Neural cell (in vitro differentiated cells): ENCODE data around the gene PSMG3. TPM values are rescaled to one million over a fixed set of nuclear protein-coding genes. Genes with fewer than 3 reads are reported as not detected.

ENCODE experiments used
- H2AFZ ChIP-seq: fragments of 200-600, 300-800 bp; sonication (generic), shearing (Covaris generic); 2 replicates; pipeline ENCODE4 v1.6.0; 2014; ENCODE audit warnings: low read depth, mild to moderate bottlenecking, antibody characterized with exemption, low read length, moderate library complexity
- H3F3A ChIP-seq: fragments of 200-600 bp; shearing (Covaris generic); 2 replicates; pipeline ENCODE4 v1.6.1; 2016; ENCODE audit warnings: mild to moderate bottlenecking, moderate library complexity, mixed read lengths, antibody characterized with exemption, low read length; ENCODE audit not compliant: insufficient read depth, poor library complexity, severe bottlenecking
- H3K27ac ChIP-seq: fragments of 200-600, 300-800 bp; sonication (generic), shearing (Covaris generic); 2 replicates; pipeline ENCODE4 v1.5.1; 2014; ENCODE audit warnings: mild to moderate bottlenecking, low read length, moderate library complexity
- H3K27me3 ChIP-seq: fragments of 300-800, 200-600 bp; sonication (generic), shearing (Covaris generic); 2 replicates; pipeline ENCODE4 v1.6.0; 2014; ENCODE audit warnings: mild to moderate bottlenecking, low read depth, low read length, moderate library complexity; ENCODE audit not compliant: insufficient read depth
- H3K36me3 ChIP-seq: fragments of 300-800, 200-600 bp; sonication (generic), shearing (Covaris generic); 2 replicates; pipeline ENCODE4 v1.5.1; 2014; ENCODE audit warnings: mild to moderate bottlenecking, antibody characterized with exemption, low read length, moderate library complexity; ENCODE audit not compliant: insufficient read depth
- H3K4me2 ChIP-seq: fragments of 300-800, 200-600 bp; sonication (generic), shearing (Covaris generic); 2 replicates; pipeline ENCODE4 v1.6.0; 2014; ENCODE audit warnings: mild to moderate bottlenecking, low read length
- H3K4me3 ChIP-seq: fragments of 300-800, 200-600 bp; sonication (generic), shearing (Covaris generic); 2 replicates; pipeline ENCODE4 v1.5.1; 2014; ENCODE audit warnings: mild to moderate bottlenecking, low read length, moderate library complexity
- H3K79me2 ChIP-seq: fragments of 200-600 bp; shearing (Covaris generic); replicated peaks from 2 replicates; pipeline ENCODE4 v1.6.0; 2014; ENCODE audit warnings: mild to moderate bottlenecking, low read length, moderate library complexity; ENCODE audit not compliant: insufficient read depth
- H3K9ac ChIP-seq: fragments of 300-800, 200-600 bp; sonication (generic), shearing (Covaris generic); 2 replicates; pipeline ENCODE4 v1.6.1; 2016; ENCODE audit warnings: mild to moderate bottlenecking, low read length, mixed read lengths
- H3K9me2 ChIP-seq: fragments of 200-600 bp; shearing (Covaris generic); 2 replicates; pipeline ENCODE4 v1.6.1; 2016; ENCODE audit warnings: mild to moderate bottlenecking, low read length, mixed read lengths; ENCODE audit not compliant: insufficient read depth
- H3K9me3 ChIP-seq: fragments of 200-600, 300-800 bp; sonication (generic), shearing (Covaris generic); 2 replicates; pipeline ENCODE4 v1.6.1; 2016; ENCODE audit warnings: mild to moderate bottlenecking, mixed run types, low read length, moderate library complexity, mixed read lengths
- H4K20me1 ChIP-seq: fragments of 200-600 bp; shearing (Covaris generic); 2 replicates; pipeline ENCODE4 v1.6.1; 2016; ENCODE audit warnings: mild to moderate bottlenecking, mixed run types; ENCODE audit not compliant: insufficient read depth
- EP300 ChIP-seq: fragments of 450-650 bp; conservative IDR thresholded peaks from 2 replicates; pipeline ENCODE4 v1.6.1; 2014; ENCODE audit warnings: antibody characterized with exemption, mild to moderate bottlenecking, moderate library complexity; ENCODE audit not compliant: poor library complexity, severe bottlenecking
- EZH2 ChIP-seq: fragments of 200-600, 300-800 bp; shearing (Covaris generic), sonication (generic); IDR thresholded peaks from 2 replicates; pipeline ENCODE4 v1.6.1; 2014; ENCODE audit warnings: antibody characterized with exemption, low read length, borderline replicate concordance, mild to moderate bottlenecking; ENCODE audit not compliant: insufficient read depth, poor library complexity, severe bottlenecking
- MXI1 ChIP-seq: fragments of 450-650 bp; conservative IDR thresholded peaks from 2 replicates; pipeline ENCODE4 v1.6.1; 2014; ENCODE audit warnings: antibody characterized with exemption, mild to moderate bottlenecking; ENCODE audit not compliant: poor library complexity, severe bottlenecking
- POLR2AphosphoS5 ChIP-seq: IDR thresholded peaks from 2 replicates; pipeline ENCODE4 v1.6.1; 2012
- RAD21 ChIP-seq: fragments of 450-650 bp; conservative IDR thresholded peaks from 2 replicates; pipeline ENCODE4 v1.6.1; 2014; ENCODE audit warnings: antibody characterized with exemption, mild to moderate bottlenecking, moderate library complexity
- REST ChIP-seq: IDR thresholded peaks from 2 replicates; pipeline ENCODE4 v1.6.1; 2012; ENCODE audit warnings: borderline replicate concordance
- SMC3 ChIP-seq: fragments of 450-650 bp; conservative IDR thresholded peaks from 2 replicates; pipeline ENCODE4 v1.6.1; 2014; ENCODE audit warnings: antibody characterized with exemption, mild to moderate bottlenecking, moderate library complexity; ENCODE audit not compliant: poor library complexity
- TAF1 ChIP-seq: IDR thresholded peaks from 2 replicates; pipeline ENCODE4 v1.6.1; 2012; ENCODE audit warnings: low read depth
- polyA plus RNA-seq: library from polyadenylated mRNA; depleted of rRNA; stranded (reverse); fragments of >200 nt; gene quantifications from 2 replicates; pipeline ENCODE4 v1.2.3, GENCODE V29; 2014
- TF ChIP-seq, protein P1 (sequence below): fragments of 450-650 bp; IDR thresholded peaks from 2 replicates; pipeline ENCODE4 v1.5.1; 2014; ENCODE audit warnings: antibody characterized with exemption, mild to moderate bottlenecking, moderate library complexity; ENCODE audit not compliant: poor library complexity, severe bottlenecking

PSMG3 gene
- polyA plus RNA-seq, 1 donor from 2014 or later, result 50.6 TPM

- TF ChIP-seq MXI1 (no peak), EP300 (no peak), RAD21 (no peak), REST (no peak), EZH2 (no peak), POLR2AphosphoS5 (no peak), SMC3 (no peak), TAF1 (no peak)
- TF ChIP-seq, protein P1, sequence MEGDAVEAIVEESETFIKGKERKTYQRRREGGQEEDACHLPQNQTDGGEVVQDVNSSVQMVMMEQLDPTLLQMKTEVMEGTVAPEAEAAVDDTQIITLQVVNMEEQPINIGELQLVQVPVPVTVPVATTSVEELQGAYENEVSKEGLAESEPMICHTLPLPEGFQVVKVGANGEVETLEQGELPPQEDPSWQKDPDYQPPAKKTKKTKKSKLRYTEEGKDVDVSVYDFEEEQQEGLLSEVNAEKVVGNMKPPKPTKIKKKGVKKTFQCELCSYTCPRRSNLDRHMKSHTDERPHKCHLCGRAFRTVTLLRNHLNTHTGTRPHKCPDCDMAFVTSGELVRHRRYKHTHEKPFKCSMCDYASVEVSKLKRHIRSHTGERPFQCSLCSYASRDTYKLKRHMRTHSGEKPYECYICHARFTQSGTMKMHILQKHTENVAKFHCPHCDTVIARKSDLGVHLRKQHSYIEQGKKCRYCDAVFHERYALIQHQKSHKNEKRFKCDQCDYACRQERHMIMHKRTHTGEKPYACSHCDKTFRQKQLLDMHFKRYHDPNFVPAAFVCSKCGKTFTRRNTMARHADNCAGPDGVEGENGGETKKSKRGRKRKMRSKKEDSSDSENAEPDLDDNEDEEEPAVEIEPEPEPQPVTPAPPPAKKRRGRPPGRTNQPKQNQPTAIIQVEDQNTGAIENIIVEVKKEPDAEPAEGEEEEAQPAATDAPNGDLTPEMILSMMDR, result no peak
- Histone ChIP-seq H3K4me3 (no peak overlapping the region), H3K9me3 (no peaks in the 10 kb centered on the region), H4K20me1 (no peaks in the 10 kb centered on the region), H3K9ac (no peak overlapping the region), H3K36me3 (no peaks in the 10 kb centered on the region), H3K9me2 (no peaks in the 10 kb centered on the region), H3K79me2 (peaks cover 13% of the 10 kb centered on the region), H2AFZ (no peak overlapping the region), H3K4me2 (no peak overlapping the region), H3F3A (no peaks in the 10 kb centered on the region), H3K27me3 (no peaks in the 10 kb centered on the region), H3K27ac (no peak overlapping the region)
Measured at GRCh38 chr7:1535701-1536454, 34.0 kb downstream of the PSMG3 start.

DNA sequence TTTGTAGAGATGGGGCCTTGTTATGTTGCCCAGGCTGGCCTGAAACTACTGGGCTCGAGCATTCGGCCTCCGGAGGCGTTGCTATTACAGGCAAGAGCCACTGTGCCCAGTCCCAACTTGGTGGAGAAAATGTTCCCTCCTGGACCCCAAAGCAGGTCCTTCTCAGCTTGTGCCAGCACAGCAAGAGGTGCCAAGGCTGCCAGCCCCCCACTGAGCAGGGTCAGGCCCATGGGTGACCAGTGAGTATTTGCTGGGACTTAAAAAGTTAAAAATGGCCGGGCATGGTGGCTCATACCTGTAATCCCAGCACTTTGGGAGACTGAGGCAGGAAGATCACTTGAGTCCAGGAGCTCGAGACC lies 34.8 kb downstream of the PSMG3 start:
- no peaks in the 10 kb centered on the region for H3K9me2 ChIP-seq
- H3K27ac ChIP-seq, result no peak overlapping the region
- H4K20me1 ChIP-seq, result no peaks in the 10 kb centered on the region

More for the DNA sequence above, 34.8 kb downstream of the PSMG3 start:
- H3K27me3 ChIP-seq, result no peaks in the 10 kb centered on the region
- no peak for TF ChIP-seq REST
- H3K9me3 ChIP-seq, result no peaks in the 10 kb centered on the region
- H3F3A ChIP-seq, result no peaks in the 10 kb centered on the region
- H3K36me3 ChIP-seq, result no peaks in the 10 kb centered on the region
- H3K79me2 ChIP-seq, result peaks cover 13% of the 10 kb centered on the region
- H3K4me3 ChIP-seq, result no peak overlapping the region
- H3K4me2 ChIP-seq, result no peak overlapping the region
- no peak overlapping the region for H2AFZ ChIP-seq
- no peak overlapping the region for H3K9ac ChIP-seq
